ENCODE measurements around the gene KLHL22.

Gene KLHL22

DNA sequence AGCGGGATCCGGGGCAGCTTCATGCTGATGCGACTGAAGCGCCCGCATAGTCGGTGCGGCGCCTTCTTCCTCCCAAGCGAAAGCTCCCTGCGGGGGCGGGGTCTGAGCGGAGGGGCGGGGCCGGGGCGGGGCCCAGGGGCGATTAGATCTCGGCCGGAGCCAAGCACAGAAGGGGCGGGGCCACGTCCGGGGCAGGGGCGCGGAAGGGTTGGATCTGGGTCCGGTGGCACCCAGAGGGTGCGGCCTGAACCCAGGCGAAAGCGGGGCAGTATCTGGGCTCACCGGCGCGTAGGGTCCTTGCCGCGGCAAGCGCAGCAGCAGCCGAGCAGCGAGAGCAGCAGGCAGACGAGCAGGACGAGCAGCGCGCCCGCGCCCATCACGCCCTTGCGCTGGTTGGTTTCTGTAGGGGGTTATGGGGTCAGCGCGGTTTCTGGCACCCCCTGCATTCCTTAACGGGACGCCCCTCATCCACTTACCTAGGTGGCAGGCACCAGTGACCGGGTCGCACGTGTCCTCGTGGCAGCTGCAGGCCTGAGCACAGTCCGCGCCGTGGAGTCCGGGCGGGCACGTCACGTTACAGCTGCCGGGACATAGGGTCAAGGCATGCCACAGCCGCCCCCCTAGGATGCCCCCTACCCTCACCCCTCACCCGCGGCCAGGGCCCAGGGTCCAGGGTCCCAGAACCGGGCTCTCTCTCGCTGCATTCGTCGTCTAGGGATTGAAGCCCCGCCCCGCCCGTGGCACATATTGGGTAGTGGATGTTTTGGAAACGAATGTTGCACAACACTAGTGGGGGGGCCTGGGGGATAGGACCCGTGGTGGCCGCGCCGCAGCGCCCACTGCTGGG, 66.1 kb downstream of the KLHL22 start:
- Histone ChIP-seq H3K4me3 (ENCODE audit: low read length, poor library complexity, severe bottlenecking) (no peak overlapping the region), H3K79me2 (ENCODE audit: insufficient read depth, low read length) (no peaks in the 10 kb centered on the region), H3F3A (ENCODE audit: low read depth) (no peaks in the 10 kb centered on the region), H3K9me3 (ENCODE audit: insufficient read depth, low read depth, low read length) (no peaks in the 10 kb centered on the region), H3K4me1 (ENCODE audit: insufficient read depth, low read length, poor library complexity, severe bottlenecking) (no peaks in the 10 kb centered on the region), H4K20me1 (ENCODE audit: insufficient read depth, low read length, poor library complexity, severe bottlenecking) (no peaks in the 10 kb centered on the region), H3K9me2 (replicated peaks; ENCODE audit: low read depth, low read length) (no peaks in the 10 kb centered on the region), H3K27me3 (ENCODE audit: insufficient read depth, low read length, poor library complexity, severe bottlenecking) (no peaks in the 10 kb centered on the region), H3K4me2 (ENCODE audit: low read depth, low read length, poor library complexity, severe bottlenecking) (no peak overlapping the region), H2AFZ (ENCODE audit: low read length) (no peak overlapping the region), H3K36me3 (ENCODE audit: insufficient read depth, low read length) (no peaks in the 10 kb centered on the region), H3K9ac (ENCODE audit: low read depth, low read length, poor library complexity, severe bottlenecking) (no peak overlapping the region)
- TF ChIP-seq EZH2phosphoT487 (IDR thresholded peaks at IDR 0.05; ENCODE audit: borderline replicate concordance) (no peak), CTCF (conservative IDR thresholded peaks at IDR 0.05; ENCODE audit: low read length) (no peak)

- Histone ChIP-seq H3K4me3 (ENCODE audit: low read length, poor library complexity, severe bottlenecking) (no peak overlapping the region), H3K36me3 (ENCODE audit: insufficient read depth, low read length) (no peaks in the 10 kb centered on the region), H3K4me2 (ENCODE audit: low read depth, low read length, poor library complexity, severe bottlenecking) (no peak overlapping the region), H3K9ac (ENCODE audit: low read depth, low read length, poor library complexity, severe bottlenecking) (no peak overlapping the region), H2AFZ (ENCODE audit: low read length) (no peak overlapping the region), H4K20me1 (ENCODE audit: insufficient read depth, low read length, poor library complexity, severe bottlenecking) (no peaks in the 10 kb centered on the region), H3K4me1 (ENCODE audit: insufficient read depth, low read length, poor library complexity, severe bottlenecking) (peaks cover 1% of the 10 kb centered on the region), H3F3A (ENCODE audit: low read depth) (no peaks in the 10 kb centered on the region), H3K27me3 (ENCODE audit: insufficient read depth, low read length, poor library complexity, severe bottlenecking) (no peaks in the 10 kb centered on the region), H3K9me2 (replicated peaks; ENCODE audit: low read depth, low read length) (no peaks in the 10 kb centered on the region), H3K79me2 (ENCODE audit: insufficient read depth, low read length) (no peaks in the 10 kb centered on the region), H3K9me3 (ENCODE audit: insufficient read depth, low read depth, low read length) (no peaks in the 10 kb centered on the region)
- TF ChIP-seq CTCF (conservative IDR thresholded peaks at IDR 0.05; ENCODE audit: low read length), result no peak
- no peak for TF ChIP-seq EZH2phosphoT487 (IDR thresholded peaks at IDR 0.05; ENCODE audit: borderline replicate concordance)
Observed at GRCh38 chr22:20428496-20429253, 66.9 kb downstream of the KLHL22 start.

DNA sequence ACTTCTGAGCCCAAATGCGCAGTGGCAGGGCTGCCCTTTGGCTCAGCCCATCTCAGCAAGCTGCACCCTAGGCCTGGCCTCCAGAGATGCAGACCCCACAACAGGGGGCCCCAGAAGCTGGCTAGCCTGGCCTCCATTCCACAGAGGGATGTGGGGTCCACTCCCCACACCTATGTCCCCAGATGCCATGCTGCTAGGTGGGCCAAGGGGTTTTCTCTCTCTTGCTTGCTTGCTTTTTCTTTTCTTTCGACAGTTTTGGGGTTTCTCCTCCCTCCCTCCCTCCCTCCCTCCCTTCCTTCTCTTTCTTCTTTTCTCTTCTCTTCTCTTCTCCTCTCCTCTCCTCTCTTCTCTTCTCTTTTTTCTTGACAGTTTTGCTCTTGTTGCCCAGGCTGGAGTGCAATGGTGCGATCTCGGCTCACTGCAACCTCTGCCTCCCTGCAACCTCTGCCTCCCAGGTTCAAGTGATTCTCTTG, 67.6 kb downstream of the KLHL22 start:
- H3F3A ChIP-seq (ENCODE audit: low read depth), result no peaks in the 10 kb centered on the region
- H3K27me3 ChIP-seq (ENCODE audit: insufficient read depth, low read length, poor library complexity, severe bottlenecking), result no peaks in the 10 kb centered on the region
- H3K36me3 ChIP-seq (ENCODE audit: insufficient read depth, low read length), result no peaks in the 10 kb centered on the region
- TF ChIP-seq CTCF (conservative IDR thresholded peaks at IDR 0.05; ENCODE audit: low read length), result no peak
- no peak for TF ChIP-seq EZH2phosphoT487 (IDR thresholded peaks at IDR 0.05; ENCODE audit: borderline replicate concordance)
- H3K4me3 ChIP-seq (ENCODE audit: low read length, poor library complexity, severe bottlenecking), result no peak overlapping the region
- H2AFZ ChIP-seq (ENCODE audit: low read length), result no peak overlapping the region
- no peaks in the 10 kb centered on the region for H3K9me3 ChIP-seq (ENCODE audit: insufficient read depth, low read depth, low read length)
- H3K9ac ChIP-seq (ENCODE audit: low read depth, low read length, poor library complexity, severe bottlenecking), result no peak overlapping the region
- H3K4me1 ChIP-seq (ENCODE audit: insufficient read depth, low read length, poor library complexity, severe bottlenecking), result peaks cover 7% of the 10 kb centered on the region
- no peaks in the 10 kb centered on the region for H3K79me2 ChIP-seq (ENCODE audit: insufficient read depth, low read length)
- no peaks in the 10 kb centered on the region for H4K20me1 ChIP-seq (ENCODE audit: insufficient read depth, low read length, poor library complexity, severe bottlenecking)
- H3K9me2 ChIP-seq (replicated peaks; ENCODE audit: low read depth, low read length), result no peaks in the 10 kb centered on the region
- no peak overlapping the region for H3K4me2 ChIP-seq (ENCODE audit: low read depth, low read length, poor library complexity, severe bottlenecking)

Measured in Loucy (cell line).